A549 (cell line): ENCODE results near the gene ENTPD8. TPM values are rescaled to one million over a fixed set of nuclear protein-coding genes. Genes with fewer than 3 reads are reported as not detected.

ENCODE experiments used
- ATAC-seq, 2 experiments: fragments of 200-7000 bp in 1 of 2; fragments of >200 bp in 1 of 2; cut with Nextera tagmentation in 1 of 2; cut with Tn5 transposase in 1 of 2; 3 replicates each; pipeline versions ENCODE4 v1.8.0 to v1.9.1; 2018 to 2020; ENCODE audit warnings: mild to moderate bottlenecking in 1 of 2, moderate library complexity in 1 of 2
- CTCF ChIA-PET: fragments of 300-600 bp; sonication (Branson Sonifier 250); formaldehyde crosslinking; extraction: SDS; loops from one replicate; lab custom pipeline; 2021; ENCODE audit warnings: antibody characterized with exemption, inconsistent platforms; lab: Yijun Ruan, JAX
- POLR2A ChIA-PET: fragments of 350-600 bp; formaldehyde crosslinking; extraction: SDS; loops from one replicate; lab custom pipeline; 2021; ENCODE audit warnings: antibody characterized with exemption, inconsistent platforms; lab: Yijun Ruan, JAX
- DNase-seq, 2 experiments: peaks; one replicate each; pipeline versions ENCODE4 v3.0.0 to v3.0.0-alpha.2; 2011 to 2016; ENCODE audit warnings: low read depth in 1 of 2, low spot score in 1 of 2
- FAIRE-seq: peaks from 2 replicates; lab custom pipeline; 2011; peaks lifted over from hg19 to GRCh38; lab: Jason Lieb, UNC
- H3K27ac ChIP-seq, 2 experiments: fragments of >200 bp; sonication (Bioruptor Twin); formaldehyde crosslinking; 3 replicates each; pipeline ENCODE4 v1.5.1; 2016 to 2017
- H3K4me1 ChIP-seq: fragments of >200 bp; sonication (Bioruptor Twin); formaldehyde crosslinking; 3 replicates; pipeline ENCODE4 v1.6.1; 2016
- H3K4me2 ChIP-seq: fragments of >200 bp; sonication (Bioruptor Twin); formaldehyde crosslinking; 3 replicates; pipeline ENCODE4 v1.6.1; 2016
- H3K4me3 ChIP-seq: fragments of >200 bp; sonication (Bioruptor Twin); formaldehyde crosslinking; 3 replicates; pipeline ENCODE4 v1.5.1; 2016
- H3K9me3 ChIP-seq: fragments of >200 bp; sonication (Bioruptor Twin); formaldehyde crosslinking; 3 replicates; pipeline ENCODE4 v1.6.1; 2016
- CEBPB ChIP-seq, 2 experiments: fragments of >200 bp in 1 of 2; sonication (Bioruptor Twin) in 1 of 2; formaldehyde crosslinking in 1 of 2; IDR thresholded peaks; 2 replicates each; pipeline ENCODE4 v1.6.1; 2012 to 2016
- CHD2 ChIP-seq: fragments of 150-350 bp; IDR thresholded peaks from 2 replicates; pipeline ENCODE4 v1.6.1; 2014; ENCODE audit warnings: low read length; ENCODE audit not compliant: partially characterized antibody
- EHF ChIP-seq: fragments of 250-450 bp; sonication (Bioruptor Pico); IDR thresholded peaks from 2 replicates; pipeline ENCODE4 v1.5.0; 2020; ENCODE audit warnings: mild to moderate bottlenecking
- EP300 ChIP-seq, 2 experiments: fragments of >200 bp; sonication (Bioruptor Twin); formaldehyde crosslinking; IDR thresholded peaks; 2 replicates in 1 of 2; 3 replicates in 1 of 2; pipeline ENCODE4 v1.6.1; 2016 to 2017
- ESRRA ChIP-seq: fragments of 150-350 bp; IDR thresholded peaks from 2 replicates; pipeline ENCODE4 v1.6.1; 2014; ENCODE audit warnings: mild to moderate bottlenecking, low read length, borderline replicate concordance
- FOXS1 ChIP-seq: fragments of 250-450 bp; sonication (Bioruptor Pico); IDR thresholded peaks from 2 replicates; pipeline ENCODE4 v1.5.0; 2020; ENCODE audit warnings: mild to moderate bottlenecking, moderate library complexity
- HDAC2 ChIP-seq: fragments of 200-600 bp; sonication (generic); IDR thresholded peaks from 2 replicates; pipeline ENCODE4 v1.6.1; 2016
- HES2 ChIP-seq: fragments of >200 bp; sonication (Bioruptor Twin); formaldehyde crosslinking; IDR thresholded peaks from 2 replicates; pipeline ENCODE4 v1.6.1; 2016
- HOXA7 ChIP-seq: fragments of 250-450 bp; sonication (Bioruptor Pico); IDR thresholded peaks from 2 replicates; pipeline ENCODE4 v1.5.0; 2020; ENCODE audit warnings: mild to moderate bottlenecking, moderate library complexity
- HOXB13 ChIP-seq: fragments of 250-450 bp; sonication (Bioruptor Pico); IDR thresholded peaks from 2 replicates; pipeline ENCODE4 v1.5.0; 2020; ENCODE audit warnings: low read depth, mild to moderate bottlenecking, moderate library complexity
- JUN ChIP-seq, 2 experiments: fragments of >200 bp; sonication (Bioruptor Twin); formaldehyde crosslinking; IDR thresholded peaks; 2 replicates in 1 of 2; 3 replicates in 1 of 2; pipeline ENCODE4 v1.6.1; 2016 to 2017
- KDM5A ChIP-seq: fragments of 200-600 bp; sonication (generic); IDR thresholded peaks from 2 replicates; pipeline ENCODE4 v1.6.1; 2016; ENCODE audit warnings: antibody characterized with exemption, mild to moderate bottlenecking
- MAFK ChIP-seq: fragments of 450-650 bp; IDR thresholded peaks from 2 replicates; pipeline ENCODE4 v1.6.1; 2014; ENCODE audit not compliant: partially characterized antibody
- NFE2L2 ChIP-seq: fragments of 150-350 bp; conservative IDR thresholded peaks from 2 replicates; pipeline ENCODE4 v1.6.1; 2014; ENCODE audit warnings: low read length
- PHF8 ChIP-seq: fragments of 200-600 bp; sonication (generic); IDR thresholded peaks from 2 replicates; pipeline ENCODE4 v1.6.1; 2016; ENCODE audit warnings: low read depth, mild to moderate bottlenecking, antibody characterized with exemption, moderate library complexity, borderline replicate concordance
- POLR2AphosphoS2 ChIP-seq: conservative IDR thresholded peaks from 2 replicates; pipeline ENCODE4 v1.6.1; 2012; ENCODE audit warnings: low read length, improper control_type of control experiment, inconsistent platforms
- RAD21 ChIP-seq, 2 experiments: fragments of >200 bp in 1 of 2; sonication (Bioruptor Twin) in 1 of 2; formaldehyde crosslinking in 1 of 2; IDR thresholded peaks in 1 of 2; conservative IDR thresholded peaks in 1 of 2; 2 replicates in 1 of 2; 3 replicates in 1 of 2; pipeline ENCODE4 v1.6.1; 2012 to 2018; ENCODE audit warnings: inconsistent platforms in 1 of 2
- RARB ChIP-seq: fragments of 250-450 bp; sonication (Bioruptor Pico); IDR thresholded peaks from 2 replicates; pipeline ENCODE4 v1.8.0; 2021; ENCODE audit warnings: mild to moderate bottlenecking, moderate library complexity
- RCOR1 ChIP-seq: fragments of 150-350 bp; IDR thresholded peaks from 2 replicates; pipeline ENCODE4 v1.6.1; 2014; ENCODE audit warnings: antibody characterized with exemption, low read length, low read depth
- RFX5 ChIP-seq: fragments of 450-650 bp; IDR thresholded peaks from 2 replicates; pipeline ENCODE4 v1.7.1; 2014; ENCODE audit warnings: antibody characterized with exemption, mild to moderate bottlenecking, moderate library complexity
- SMC3 ChIP-seq: fragments of >200 bp; sonication (Bioruptor Twin); formaldehyde crosslinking; IDR thresholded peaks from 3 replicates; pipeline ENCODE4 v1.6.1; 2018; ENCODE audit warnings: inconsistent platforms
- SREBF2 ChIP-seq: fragments of 450-650 bp; IDR thresholded peaks from 2 replicates; pipeline ENCODE4 v1.6.1; 2014; ENCODE audit warnings: mild to moderate bottlenecking, moderate library complexity
- USF2 ChIP-seq: fragments of 450-650 bp; IDR thresholded peaks from 2 replicates; pipeline ENCODE4 v1.6.1; 2014; ENCODE audit warnings: antibody characterized with exemption
- ZC3H11A ChIP-seq: fragments of 450-650 bp; IDR thresholded peaks from 2 replicates; pipeline ENCODE4 v1.6.1; 2014; ENCODE audit warnings: antibody characterized with exemption, mild to moderate bottlenecking
- ZSCAN20 ChIP-seq: fragments of 250-450 bp; sonication (Bioruptor Pico); IDR thresholded peaks from 2 replicates; pipeline ENCODE4 v1.8.0; 2022; ENCODE audit warnings: mild to moderate bottlenecking, moderate library complexity
- WGBS: methylation state at CpG from one replicate; pipeline ENCODE4 v1.1.6; 2017; ENCODE audit errors: missing lambda C conversion rate; 5-methylcytosine and 5-hydroxymethylcytosine counted together
- polyA plus RNA-seq, 4 experiments: library from polyadenylated mRNA; depleted of rRNA in 3 of 4; stranded (reverse); fragments of >200 nt; fragmentation: RNase III in 1 of 4; extraction: RNeasy Plus Mini Kit Qiagen cat#74134 plus additional on column Dnase treatment in 1 of 4; gene quantifications; 2 replicates in 3 of 4; 3 replicates in 1 of 4; pipeline ENCODE4 v1.2.3, GENCODE V29; 2011 to 2017
- TF ChIP-seq, protein P1 (sequence below): fragments of 200-600 bp; sonication (generic); IDR thresholded peaks from 2 replicates; pipeline ENCODE4 v1.6.1; 2016; ENCODE audit warnings: antibody characterized with exemption, mild to moderate bottlenecking, moderate library complexity
- TF ChIP-seq, protein P2 (sequence below): fragments of 150-350 bp; IDR thresholded peaks from 2 replicates; pipeline ENCODE4 v1.6.1; 2014; ENCODE audit warnings: low read depth, mild to moderate bottlenecking, low read length

Gene ENTPD8
- polyA plus RNA-seq, 2 of the 4 experiments (the other 2 are of a cell fraction): 0.18 to 0.36 TPM

GRCh38 chr9:137406085-137406760 is 34.9 kb downstream of the ENTPD8 start:
- Histone ChIP-seq H3K4me3 (peak overlapping the region; percentile 35; the same call in 2 of the 3 replicates), H3K4me1 (peaks cover 25% of the 10 kb centered on the region), H3K9me3 (no peaks in the 10 kb centered on the region), H3K4me2 (peak overlapping the region; percentile 89), H3K27ac (peak overlapping the region; percentile 58 to 82; a peak in 5 of 6 replicates)
- ChIA-PET CTCF (interaction anchor here (0.7 to 1.3 kb wide), 4 partner anchors 29 to 119 kb away, joined by 3 to 4 read pairs (median 4); partner anchors contain the start of gene NRARP), POLR2A (interaction anchor here (0.7 to 1.1 kb wide), 2 partner anchors 36 to 104 kb away, joined by 3 to 4 read pairs; partner anchors contain the start of gene NRARP)
- 88% methylated on average over 20 of the region's 20 CpGs for WGBS
- no peak for FAIRE-seq
- peak; percentile 12 to 19; a peak in 4 of 6 replicates for ATAC-seq
- TF ChIP-seq KDM5A (no peak), RARB (CRISPR knock-in tag) (no peak), EHF (CRISPR knock-in tag) (no peak), POLR2AphosphoS2 (no peak), PHF8 (no peak), FOXS1 (CRISPR knock-in tag) (no peak), CHD2 (no peak), HDAC2 (no peak), RAD21 (conservative IDR thresholded peaks at IDR 0.05 in 1 of 2, IDR thresholded peaks at IDR 0.05 in 1 of 2) (no peak)
- TF ChIP-seq, all 56 proteins: peak for 0
- DNase-seq: no peak

DNA sequence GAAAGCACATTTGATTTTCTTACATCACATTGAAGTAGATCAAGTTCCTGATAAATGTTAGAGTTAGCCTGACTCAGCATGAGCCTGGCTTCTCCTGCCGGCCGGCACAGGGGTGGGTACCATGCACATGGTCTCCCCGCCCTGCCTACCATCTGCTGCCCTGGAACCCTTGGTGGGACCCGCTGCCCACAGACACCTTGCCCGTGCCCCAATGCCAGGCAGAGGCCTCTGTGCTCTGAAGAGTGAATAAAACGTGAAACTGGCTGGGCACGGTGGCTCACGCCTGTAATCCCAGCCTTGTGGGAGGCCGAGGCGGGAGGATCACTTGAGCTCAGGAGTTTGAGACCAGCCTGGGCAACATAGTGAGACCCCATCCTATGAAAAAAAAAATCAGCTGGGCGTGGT is 35.5 kb downstream of the ENTPD8 start:
- 82% methylated on average over 8 of the region's 11 CpGs for WGBS
- TF ChIP-seq SREBF2 (no peak), MAFK (peak; percentile 65)
- peak overlapping the region in 1 of 2 experiments; percentile 50; a peak in 2 of 6 replicates for H3K27ac ChIP-seq
- ATAC-seq (no peak), DNase-seq (no peak), FAIRE-seq (no peak)
- CTCF ChIA-PET: interaction anchor here (0.7 to 1.3 kb wide), 4 partner anchors 29 to 119 kb away, joined by 3 to 4 read pairs (median 4); partner anchors contain the start of gene NRARP
- no peak overlapping the region for H3K4me2 ChIP-seq
- POLR2A ChIA-PET: interaction anchor here (0.7 to 1.1 kb wide), 2 partner anchors 36 to 103 kb away, joined by 3 to 4 read pairs; partner anchors contain the start of gene NRARP
- H3K4me1 ChIP-seq: peaks cover 19% of the 10 kb centered on the region
- no peak overlapping the region for H3K4me3 ChIP-seq
- H3K9me3 ChIP-seq: no peaks in the 10 kb centered on the region

GRCh38 chr9:137404961-137405567 is 36.1 kb downstream of the ENTPD8 start:
- DNase-seq: no peak
- no peak for FAIRE-seq
- 92% methylated on average over 22 of the region's 24 CpGs for WGBS
- H3K27ac ChIP-seq: peak overlapping the region in 1 of 2 experiments; percentile 34; a peak in 1 of 6 replicates
- ChIA-PET CTCF (interaction anchor here (0.9 to 1.7 kb wide), 4 partner anchors 13 to 111 kb away, joined by 3 to 7 read pairs (median 4); partner anchors contain the start of genes EXD3, NOXA1 and NRARP), POLR2A (interaction anchor here (0.8 to 1.1 kb wide), 2 partner anchors 103 kb away, joined by 3 to 4 read pairs; partner anchors contain the start of gene NRARP)
- no peak overlapping the region for H3K4me3 ChIP-seq
- no peaks in the 10 kb centered on the region for H3K9me3 ChIP-seq
- H3K4me2 ChIP-seq: no peak overlapping the region
- no peak for ATAC-seq
- H3K4me1 ChIP-seq: peaks cover 15% of the 10 kb centered on the region
- TF ChIP-seq CEBPB (IDR thresholded peaks at IDR 0.05) (no peak), EP300 (IDR thresholded peaks at IDR 0.05) (no peak), RCOR1 (no peak), ZC3H11A (no peak), RFX5 (no peak), JUN (IDR thresholded peaks at IDR 0.05) (no peak), PHF8 (no peak), HOXB13 (CRISPR knock-in tag) (no peak), ESRRA (no peak), SMC3 (no peak), ZSCAN20 (CRISPR knock-in tag) (no peak), USF2 (no peak), NFE2L2 (no peak), HES2 (no peak), HOXA7 (CRISPR knock-in tag) (no peak), SREBF2 (no peak)
- TF ChIP-seq, protein P1, sequence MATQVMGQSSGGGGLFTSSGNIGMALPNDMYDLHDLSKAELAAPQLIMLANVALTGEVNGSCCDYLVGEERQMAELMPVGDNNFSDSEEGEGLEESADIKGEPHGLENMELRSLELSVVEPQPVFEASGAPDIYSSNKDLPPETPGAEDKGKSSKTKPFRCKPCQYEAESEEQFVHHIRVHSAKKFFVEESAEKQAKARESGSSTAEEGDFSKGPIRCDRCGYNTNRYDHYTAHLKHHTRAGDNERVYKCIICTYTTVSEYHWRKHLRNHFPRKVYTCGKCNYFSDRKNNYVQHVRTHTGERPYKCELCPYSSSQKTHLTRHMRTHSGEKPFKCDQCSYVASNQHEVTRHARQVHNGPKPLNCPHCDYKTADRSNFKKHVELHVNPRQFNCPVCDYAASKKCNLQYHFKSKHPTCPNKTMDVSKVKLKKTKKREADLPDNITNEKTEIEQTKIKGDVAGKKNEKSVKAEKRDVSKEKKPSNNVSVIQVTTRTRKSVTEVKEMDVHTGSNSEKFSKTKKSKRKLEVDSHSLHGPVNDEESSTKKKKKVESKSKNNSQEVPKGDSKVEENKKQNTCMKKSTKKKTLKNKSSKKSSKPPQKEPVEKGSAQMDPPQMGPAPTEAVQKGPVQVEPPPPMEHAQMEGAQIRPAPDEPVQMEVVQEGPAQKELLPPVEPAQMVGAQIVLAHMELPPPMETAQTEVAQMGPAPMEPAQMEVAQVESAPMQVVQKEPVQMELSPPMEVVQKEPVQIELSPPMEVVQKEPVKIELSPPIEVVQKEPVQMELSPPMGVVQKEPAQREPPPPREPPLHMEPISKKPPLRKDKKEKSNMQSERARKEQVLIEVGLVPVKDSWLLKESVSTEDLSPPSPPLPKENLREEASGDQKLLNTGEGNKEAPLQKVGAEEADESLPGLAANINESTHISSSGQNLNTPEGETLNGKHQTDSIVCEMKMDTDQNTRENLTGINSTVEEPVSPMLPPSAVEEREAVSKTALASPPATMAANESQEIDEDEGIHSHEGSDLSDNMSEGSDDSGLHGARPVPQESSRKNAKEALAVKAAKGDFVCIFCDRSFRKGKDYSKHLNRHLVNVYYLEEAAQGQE: no peak
- TF ChIP-seq, protein P2, sequence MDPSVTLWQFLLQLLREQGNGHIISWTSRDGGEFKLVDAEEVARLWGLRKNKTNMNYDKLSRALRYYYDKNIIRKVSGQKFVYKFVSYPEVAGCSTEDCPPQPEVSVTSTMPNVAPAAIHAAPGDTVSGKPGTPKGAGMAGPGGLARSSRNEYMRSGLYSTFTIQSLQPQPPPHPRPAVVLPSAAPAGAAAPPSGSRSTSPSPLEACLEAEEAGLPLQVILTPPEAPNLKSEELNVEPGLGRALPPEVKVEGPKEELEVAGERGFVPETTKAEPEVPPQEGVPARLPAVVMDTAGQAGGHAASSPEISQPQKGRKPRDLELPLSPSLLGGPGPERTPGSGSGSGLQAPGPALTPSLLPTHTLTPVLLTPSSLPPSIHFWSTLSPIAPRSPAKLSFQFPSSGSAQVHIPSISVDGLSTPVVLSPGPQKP: no peak
